HL-60 (cell line): ENCODE measurements around the gene FAM78A.
A peak's percentile ranks its signal among the peaks of the same experiment; 100 is the strongest.

Source experiments
- DNase-seq, 2 experiments: peaks; one replicate each; pipeline ENCODE4 v3.0.0-alpha.2; 2010 to 2020; ENCODE audit warnings: low read depth in 1 of 2, low spot score in 1 of 2
- H3K27ac ChIP-seq: fragments of 250-450 bp; sonication (Bioruptor Pico); replicated peaks from 2 replicates; pipeline ENCODE4 v1.5.1; 2020; ENCODE audit warnings: mild to moderate bottlenecking, moderate library complexity
- H3K27me3 ChIP-seq: fragments of 250-450 bp; sonication (Bioruptor Pico); 2 replicates; pipeline ENCODE4 v1.5.1; 2021; ENCODE audit warnings: mild to moderate bottlenecking, moderate library complexity; ENCODE audit not compliant: insufficient read depth, poor library complexity, severe bottlenecking
- H3K4me3 ChIP-seq: replicated peaks from 2 replicates; pipeline ENCODE4 v1.5.1; 2011; ENCODE audit warnings: mild to moderate bottlenecking, control low read depth, low read length; ENCODE audit not compliant: insufficient read depth
- GABPA ChIP-seq: IDR thresholded peaks from 2 replicates; pipeline ENCODE4 v1.6.1; 2012; ENCODE audit warnings: low read depth
- POLR2AphosphoS5 ChIP-seq: IDR thresholded peaks from 2 replicates; pipeline ENCODE4 v1.6.1; 2012; ENCODE audit warnings: low read depth
- SPI1 ChIP-seq: IDR thresholded peaks from 2 replicates; pipeline ENCODE4 v1.6.1; 2012; ENCODE audit warnings: low read depth, mild to moderate bottlenecking, borderline replicate concordance
- TF ChIP-seq, protein P1 (sequence below): IDR thresholded peaks from one replicate; pipeline ENCODE4 v1.5.1; 2011; ENCODE audit warnings: low read length, control low read depth, inconsistent platforms; ENCODE audit not compliant: insufficient read depth
- TF ChIP-seq, protein P2 (sequence below): IDR thresholded peaks from 2 replicates; pipeline ENCODE4 v1.6.1; 2012; ENCODE audit warnings: low read depth; ENCODE audit not compliant: insufficient replicate concordance

Gene FAM78A

DNA sequence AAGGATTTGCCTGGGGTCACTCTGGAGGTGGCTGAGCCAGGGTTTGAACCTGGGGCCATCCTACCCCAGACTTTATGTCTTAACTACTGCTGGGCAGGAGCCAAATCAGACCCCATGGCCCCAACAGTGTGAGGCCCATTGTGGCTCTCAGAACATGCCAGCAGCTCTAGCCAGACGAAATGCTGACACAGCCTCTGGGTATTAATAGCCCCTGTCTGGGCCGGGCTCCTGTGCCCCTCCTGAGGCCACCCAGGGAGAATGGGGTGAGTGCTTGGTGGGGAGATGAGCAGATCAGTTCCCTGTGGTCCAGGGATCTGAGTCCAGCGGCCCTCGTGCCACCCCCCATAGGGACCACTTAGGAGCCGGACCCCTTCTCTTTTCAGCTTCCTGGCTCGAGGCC is 11.0 kb upstream of the FAM78A start:
- Histone ChIP-seq H3K27me3 (peaks cover 4% of the 10 kb centered on the region), H3K4me3 (no peak overlapping the region), H3K27ac (no peak overlapping the region)
- DNase-seq: no peak
- TF ChIP-seq, protein P1, sequence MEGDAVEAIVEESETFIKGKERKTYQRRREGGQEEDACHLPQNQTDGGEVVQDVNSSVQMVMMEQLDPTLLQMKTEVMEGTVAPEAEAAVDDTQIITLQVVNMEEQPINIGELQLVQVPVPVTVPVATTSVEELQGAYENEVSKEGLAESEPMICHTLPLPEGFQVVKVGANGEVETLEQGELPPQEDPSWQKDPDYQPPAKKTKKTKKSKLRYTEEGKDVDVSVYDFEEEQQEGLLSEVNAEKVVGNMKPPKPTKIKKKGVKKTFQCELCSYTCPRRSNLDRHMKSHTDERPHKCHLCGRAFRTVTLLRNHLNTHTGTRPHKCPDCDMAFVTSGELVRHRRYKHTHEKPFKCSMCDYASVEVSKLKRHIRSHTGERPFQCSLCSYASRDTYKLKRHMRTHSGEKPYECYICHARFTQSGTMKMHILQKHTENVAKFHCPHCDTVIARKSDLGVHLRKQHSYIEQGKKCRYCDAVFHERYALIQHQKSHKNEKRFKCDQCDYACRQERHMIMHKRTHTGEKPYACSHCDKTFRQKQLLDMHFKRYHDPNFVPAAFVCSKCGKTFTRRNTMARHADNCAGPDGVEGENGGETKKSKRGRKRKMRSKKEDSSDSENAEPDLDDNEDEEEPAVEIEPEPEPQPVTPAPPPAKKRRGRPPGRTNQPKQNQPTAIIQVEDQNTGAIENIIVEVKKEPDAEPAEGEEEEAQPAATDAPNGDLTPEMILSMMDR: no peak
- TF ChIP-seq, protein P2, sequence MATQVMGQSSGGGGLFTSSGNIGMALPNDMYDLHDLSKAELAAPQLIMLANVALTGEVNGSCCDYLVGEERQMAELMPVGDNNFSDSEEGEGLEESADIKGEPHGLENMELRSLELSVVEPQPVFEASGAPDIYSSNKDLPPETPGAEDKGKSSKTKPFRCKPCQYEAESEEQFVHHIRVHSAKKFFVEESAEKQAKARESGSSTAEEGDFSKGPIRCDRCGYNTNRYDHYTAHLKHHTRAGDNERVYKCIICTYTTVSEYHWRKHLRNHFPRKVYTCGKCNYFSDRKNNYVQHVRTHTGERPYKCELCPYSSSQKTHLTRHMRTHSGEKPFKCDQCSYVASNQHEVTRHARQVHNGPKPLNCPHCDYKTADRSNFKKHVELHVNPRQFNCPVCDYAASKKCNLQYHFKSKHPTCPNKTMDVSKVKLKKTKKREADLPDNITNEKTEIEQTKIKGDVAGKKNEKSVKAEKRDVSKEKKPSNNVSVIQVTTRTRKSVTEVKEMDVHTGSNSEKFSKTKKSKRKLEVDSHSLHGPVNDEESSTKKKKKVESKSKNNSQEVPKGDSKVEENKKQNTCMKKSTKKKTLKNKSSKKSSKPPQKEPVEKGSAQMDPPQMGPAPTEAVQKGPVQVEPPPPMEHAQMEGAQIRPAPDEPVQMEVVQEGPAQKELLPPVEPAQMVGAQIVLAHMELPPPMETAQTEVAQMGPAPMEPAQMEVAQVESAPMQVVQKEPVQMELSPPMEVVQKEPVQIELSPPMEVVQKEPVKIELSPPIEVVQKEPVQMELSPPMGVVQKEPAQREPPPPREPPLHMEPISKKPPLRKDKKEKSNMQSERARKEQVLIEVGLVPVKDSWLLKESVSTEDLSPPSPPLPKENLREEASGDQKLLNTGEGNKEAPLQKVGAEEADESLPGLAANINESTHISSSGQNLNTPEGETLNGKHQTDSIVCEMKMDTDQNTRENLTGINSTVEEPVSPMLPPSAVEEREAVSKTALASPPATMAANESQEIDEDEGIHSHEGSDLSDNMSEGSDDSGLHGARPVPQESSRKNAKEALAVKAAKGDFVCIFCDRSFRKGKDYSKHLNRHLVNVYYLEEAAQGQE: no peak
- no peak for TF ChIP-seq GABPA
- TF ChIP-seq SPI1: no peak
- TF ChIP-seq POLR2AphosphoS5: no peak

DNA sequence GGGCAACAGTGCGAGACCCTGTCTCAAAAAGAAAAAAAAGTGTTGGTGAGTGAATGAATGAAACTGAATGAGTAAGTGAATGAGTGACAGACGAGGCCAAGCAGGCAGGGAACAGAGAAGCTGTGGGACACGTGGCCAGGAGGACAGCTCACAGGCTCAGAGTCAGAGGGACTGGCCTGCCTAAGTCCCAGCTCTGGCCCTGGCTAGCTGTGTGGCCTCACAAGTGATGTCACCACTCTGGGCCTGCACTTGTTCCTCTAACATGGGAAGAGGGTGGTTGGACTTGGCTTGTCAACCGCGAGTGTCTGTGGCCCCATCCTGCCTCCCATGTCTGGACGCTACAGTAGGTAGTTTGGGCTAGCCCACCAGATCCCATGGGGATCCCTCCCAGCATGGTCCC is 8.5 kb upstream of the FAM78A start:
- TF ChIP-seq POLR2AphosphoS5: no peak
- TF ChIP-seq SPI1: no peak
- TF ChIP-seq, protein P2: no peak
- TF ChIP-seq, protein P1: no peak
- Histone ChIP-seq H3K27ac (no peak overlapping the region), H3K4me3 (no peak overlapping the region), H3K27me3 (peaks cover 14% of the 10 kb centered on the region)
- DNase-seq: no peak

DNA sequence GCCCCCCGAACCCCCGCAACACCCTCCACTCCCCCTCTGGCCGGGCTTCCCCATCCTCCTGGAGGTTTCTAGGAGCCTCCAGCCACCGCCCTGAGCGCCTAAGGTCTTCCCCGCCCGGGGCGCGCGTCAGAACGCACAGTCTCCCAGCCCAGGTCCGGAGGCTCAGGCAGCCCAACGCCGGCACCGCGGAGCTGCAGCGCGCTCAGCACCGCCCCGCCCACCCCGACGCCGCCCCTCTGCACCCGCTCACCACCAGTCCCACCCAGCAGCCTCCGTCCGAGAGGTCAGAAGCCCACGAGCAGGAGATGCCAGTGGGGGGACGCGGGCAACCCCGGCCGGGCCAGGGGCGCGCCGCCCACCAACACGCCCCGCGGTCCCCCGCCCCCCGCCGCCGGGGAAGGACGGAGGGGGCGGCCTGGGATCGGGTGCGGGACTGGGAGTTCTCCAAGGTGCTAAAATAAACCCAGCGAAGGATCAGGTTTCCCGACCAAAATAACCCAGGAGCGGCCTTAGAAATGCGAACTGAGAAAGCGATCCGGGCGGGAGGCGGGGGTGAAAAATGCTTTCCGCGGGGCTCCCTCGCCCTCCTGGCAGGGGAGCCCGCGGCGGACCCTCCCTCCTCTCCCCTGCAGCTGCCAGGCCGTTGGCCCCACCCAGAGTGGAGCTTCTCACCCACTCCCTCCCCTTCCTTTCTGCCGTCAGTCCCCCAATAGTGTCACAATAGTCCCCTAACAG is 6.5 kb upstream of the FAM78A start:
- H3K27ac ChIP-seq: no peak overlapping the region
- H3K27me3 ChIP-seq: peaks cover 14% of the 10 kb centered on the region
- no peak overlapping the region; the same call in 1 of the 2 replicates for H3K4me3 ChIP-seq
- DNase-seq: no peak
- TF ChIP-seq, protein P2: peak; percentile 83
- TF ChIP-seq, protein P1: no peak
- no peak for TF ChIP-seq POLR2AphosphoS5
- no peak for TF ChIP-seq GABPA
